ENCODE results near the gene BANP.
"Not testable (repeated sequence)": the region's sequence is repeated elsewhere in the genome, so short reads cannot be mapped to it uniquely, and the experiment has no call there.

Gene BANP

DNA sequence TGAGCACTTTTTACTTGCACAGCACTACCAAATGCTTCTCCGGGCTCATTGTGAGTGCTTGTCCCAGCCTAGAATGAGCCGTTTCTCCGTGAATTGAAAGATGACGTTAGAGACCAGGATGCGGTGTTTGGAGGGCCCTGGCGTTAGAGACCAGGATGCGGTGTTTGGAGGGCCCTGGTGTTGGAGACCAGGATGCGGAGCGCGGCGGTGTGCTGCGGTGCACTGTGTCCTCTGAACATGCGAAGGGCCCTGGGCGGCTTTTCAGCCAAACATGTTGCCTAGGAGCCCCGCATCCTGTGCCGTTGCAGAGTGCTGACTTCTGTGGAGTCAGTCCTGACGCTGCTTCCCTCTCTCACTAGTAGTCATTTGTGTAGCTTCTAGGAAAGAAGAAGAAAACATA, 42.7 kb downstream of the BANP start:
- DNase-seq (ENCODE audit: low read depth in 2 of 2) = no peak

DNA sequence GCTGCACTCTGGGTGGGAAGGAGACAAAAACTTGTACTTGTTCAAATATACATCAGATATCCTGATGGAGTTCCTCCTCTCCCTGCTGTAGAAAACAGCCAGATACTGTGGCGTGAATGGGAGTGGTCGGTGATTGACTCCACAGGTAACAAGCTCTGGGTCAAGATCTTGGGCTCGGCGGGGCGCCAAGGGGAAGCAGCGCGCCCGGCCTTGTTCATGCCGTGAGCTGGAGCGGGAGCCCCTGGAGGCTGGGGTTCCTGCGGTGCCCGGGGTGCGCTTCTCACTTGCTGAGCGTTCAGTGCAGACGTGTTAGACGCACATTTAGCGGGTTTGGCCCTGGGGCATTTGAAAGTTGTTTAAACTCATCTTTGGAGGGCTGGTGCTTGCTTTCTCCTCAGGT, 44.4 kb downstream of the BANP start:
- no peak for DNase-seq (ENCODE audit: low read depth in 2 of 2)

DNA sequence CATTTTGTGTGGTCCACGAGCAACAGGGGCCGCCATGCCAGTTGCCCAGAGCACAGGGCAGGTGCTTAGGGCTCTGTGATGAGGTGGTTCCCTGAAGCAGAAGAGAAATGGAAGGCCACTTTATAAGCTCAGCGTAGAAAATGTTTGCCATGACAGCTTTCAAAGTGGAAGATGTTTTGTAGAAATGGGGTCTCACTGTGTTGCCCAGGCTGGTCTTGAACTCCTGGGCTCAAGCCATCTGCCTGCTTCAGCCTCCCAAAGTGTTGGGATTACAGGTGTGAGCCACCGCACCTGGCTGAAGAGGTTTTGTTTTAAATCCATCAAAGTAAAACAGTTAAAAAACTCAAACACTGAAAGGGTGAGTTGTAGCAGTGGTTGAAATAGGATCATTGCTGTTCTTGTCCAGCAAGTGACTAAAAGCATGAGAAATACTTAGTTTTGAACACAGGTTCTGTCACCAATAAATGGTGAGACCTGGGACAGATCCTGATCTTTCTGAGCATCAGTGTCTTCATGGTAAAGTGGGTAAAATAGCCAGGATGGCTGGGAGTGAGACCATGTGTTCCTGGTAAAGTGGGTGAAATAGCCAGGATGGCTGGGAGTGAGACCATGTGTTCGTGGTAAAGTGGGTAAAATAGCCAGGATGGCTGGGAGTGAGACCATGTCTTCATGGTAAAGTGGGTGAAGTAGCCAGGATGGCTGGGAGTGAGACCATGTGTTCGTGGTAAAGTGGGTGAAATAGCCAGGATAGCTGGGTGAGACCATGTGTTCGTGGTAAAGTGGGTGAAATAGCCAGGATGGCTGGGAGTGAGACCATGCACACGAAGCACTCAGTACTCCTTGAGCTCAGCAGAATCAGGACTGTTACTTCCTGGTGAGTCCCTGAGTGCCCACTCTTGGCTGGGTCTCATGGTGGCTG, 46.0 kb downstream of the BANP start:
- DNase-seq (ENCODE audit: low read depth in 2 of 2) = no peak

DNA sequence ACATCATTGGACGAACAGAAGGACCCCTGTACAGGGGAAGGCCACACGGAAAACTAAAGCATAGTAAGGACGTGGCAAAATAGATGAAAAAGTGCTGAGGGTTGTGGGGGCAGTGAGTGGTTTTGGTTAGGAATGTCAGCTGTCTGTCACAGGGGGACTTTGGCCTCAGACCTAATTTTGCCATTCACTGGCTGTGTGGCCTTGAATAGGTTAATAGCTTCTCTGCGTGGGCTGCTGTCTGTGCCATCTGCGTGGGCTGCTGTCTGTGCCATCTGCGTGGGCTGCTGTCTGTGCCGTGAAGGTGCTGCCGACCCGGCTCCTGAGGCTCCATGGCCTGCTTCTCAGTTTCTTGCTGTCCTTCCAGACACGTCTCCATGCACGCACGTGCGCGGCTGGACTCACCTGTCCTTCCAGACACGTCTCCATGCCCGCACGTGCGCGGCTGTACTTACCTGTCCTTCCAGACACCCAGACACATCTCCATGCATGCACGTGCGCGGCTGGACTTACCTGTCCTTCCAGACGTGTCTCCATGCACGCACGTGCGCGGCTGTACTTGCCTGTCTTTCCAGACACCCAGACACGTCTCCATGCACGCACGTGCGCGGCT, 47.1 kb downstream of the BANP start:
- not testable (repeated sequence) for DNase-seq (ENCODE audit: low read depth in 2 of 2)

DNA sequence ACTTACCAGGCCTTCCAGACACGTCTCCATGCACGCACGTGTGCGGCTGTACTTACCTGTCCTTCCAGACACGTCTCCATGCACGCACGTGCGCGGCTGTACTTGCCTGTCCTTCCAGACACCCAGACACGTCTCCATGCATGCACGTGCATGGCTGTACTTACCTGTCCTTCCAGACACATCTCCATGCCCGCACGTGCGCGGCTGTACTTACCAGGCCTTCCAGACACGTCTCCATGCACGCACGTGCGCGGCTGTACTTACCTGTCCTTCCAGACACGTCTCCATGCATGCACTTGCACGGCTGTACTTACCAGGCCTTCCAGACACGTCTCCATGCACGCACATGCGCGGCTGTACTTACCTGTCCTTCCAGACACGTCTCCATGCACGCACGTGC, 47.8 kb downstream of the BANP start:
- DNase-seq (ENCODE audit: low read depth in 2 of 2) = not testable (repeated sequence)

DNA sequence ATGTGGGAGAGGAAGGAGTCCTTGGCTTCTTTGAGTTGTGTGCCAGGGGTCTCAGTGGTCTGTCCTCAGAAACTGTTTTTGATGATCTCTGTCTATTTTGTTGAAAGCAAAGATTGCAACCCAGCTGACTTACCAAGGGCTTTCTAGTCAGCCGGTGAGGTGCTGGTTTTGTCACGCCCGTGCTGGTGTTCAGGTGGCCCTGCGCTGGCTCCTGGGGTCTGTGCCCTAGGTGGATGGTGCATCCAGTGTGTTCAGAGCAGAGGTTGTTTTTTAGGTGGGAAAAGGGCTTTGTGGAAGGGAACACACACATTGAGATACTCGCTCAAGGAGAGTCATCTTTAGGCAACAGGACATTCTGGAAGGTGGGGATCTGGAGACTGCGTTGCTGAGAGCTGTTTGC, 51.0 kb downstream of the BANP start:
- DNase-seq (ENCODE audit: low read depth in 2 of 2) = no peak

DNA sequence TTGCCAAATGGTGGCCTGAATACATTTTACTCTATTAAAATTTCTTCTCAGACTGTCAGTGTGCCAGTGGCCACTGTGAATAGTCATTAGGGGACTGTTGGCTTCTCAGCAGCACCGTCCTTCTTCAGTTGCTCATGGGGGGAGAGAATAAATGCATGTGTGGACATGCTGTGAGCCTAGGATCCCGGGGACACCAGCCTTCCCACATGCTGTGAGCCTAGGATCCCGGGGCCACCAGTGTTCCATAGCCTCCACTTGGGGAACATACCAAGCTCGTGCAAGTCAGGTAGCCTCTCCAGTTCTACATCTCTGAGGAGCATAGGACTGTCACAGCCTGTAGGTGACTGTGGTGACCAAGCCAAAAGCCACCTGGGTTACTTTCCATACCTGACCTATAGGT, 51.5 kb downstream of the BANP start:
- DNase-seq (ENCODE audit: low read depth in 2 of 2) = no peak

DNA sequence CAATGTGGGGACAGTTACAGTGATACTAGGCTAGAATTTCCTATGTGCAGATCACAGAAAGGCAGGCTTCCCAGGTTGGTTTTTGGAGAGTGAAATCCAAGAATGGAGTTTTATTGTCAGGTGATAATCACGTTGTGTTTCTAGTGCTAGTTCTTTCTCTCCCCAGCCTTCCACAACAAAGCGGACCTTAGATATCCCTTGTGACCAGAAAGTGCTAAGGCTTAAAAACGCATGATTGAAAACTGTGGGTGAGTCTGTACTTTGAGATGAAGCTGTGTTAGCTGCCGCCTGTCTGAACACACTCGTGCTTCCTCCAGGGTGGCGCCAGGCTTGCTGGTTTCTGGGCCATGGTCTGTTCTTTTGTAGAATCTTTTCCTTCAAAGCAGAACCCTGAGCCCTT, 52.1 kb downstream of the BANP start:
- no peak for DNase-seq (ENCODE audit: low read depth in 2 of 2)

DNA sequence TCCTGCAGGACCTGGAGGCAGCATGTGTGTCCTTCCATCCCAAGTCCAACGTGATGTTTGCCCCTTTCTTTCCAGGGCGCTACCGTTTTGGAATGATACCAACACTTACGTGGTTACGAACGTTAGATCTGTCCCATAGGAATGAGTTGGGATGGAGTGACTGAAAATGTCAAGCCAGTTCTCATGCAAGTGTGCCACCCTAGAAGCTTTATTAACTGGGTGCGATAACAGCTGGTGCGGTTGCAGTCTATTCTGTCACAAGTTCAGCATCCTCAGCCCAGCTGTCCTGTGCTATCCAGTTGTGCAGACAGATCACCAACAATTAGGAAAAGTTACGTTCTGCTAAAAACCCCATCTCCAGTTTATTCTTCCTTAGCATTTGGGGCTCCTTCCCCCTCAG, 52.5 kb downstream of the BANP start:
- DNase-seq (ENCODE audit: low read depth in 2 of 2) = no peak

DNA sequence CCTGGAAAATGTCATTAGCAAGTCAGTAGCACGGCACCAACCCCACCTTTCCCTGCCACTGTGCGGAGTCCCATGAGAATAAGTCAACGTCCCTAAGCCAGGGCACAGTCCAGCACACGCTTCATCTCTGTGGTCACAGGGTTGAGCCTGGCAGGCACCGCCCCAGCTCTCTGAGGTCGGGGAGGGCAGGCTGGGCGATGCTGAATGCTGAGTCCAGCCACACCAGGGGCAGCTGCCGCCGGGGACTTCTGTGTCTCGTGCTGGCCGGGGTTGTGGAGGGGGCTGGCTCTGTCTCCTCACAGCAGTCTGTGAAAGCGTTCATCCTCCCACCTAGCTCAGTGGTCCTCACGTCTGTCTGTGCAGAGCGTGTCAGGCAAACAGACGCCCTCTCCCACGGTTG, 53.2 kb downstream of the BANP start:
- DNase-seq (ENCODE audit: low read depth in 2 of 2) = no peak

DNA sequence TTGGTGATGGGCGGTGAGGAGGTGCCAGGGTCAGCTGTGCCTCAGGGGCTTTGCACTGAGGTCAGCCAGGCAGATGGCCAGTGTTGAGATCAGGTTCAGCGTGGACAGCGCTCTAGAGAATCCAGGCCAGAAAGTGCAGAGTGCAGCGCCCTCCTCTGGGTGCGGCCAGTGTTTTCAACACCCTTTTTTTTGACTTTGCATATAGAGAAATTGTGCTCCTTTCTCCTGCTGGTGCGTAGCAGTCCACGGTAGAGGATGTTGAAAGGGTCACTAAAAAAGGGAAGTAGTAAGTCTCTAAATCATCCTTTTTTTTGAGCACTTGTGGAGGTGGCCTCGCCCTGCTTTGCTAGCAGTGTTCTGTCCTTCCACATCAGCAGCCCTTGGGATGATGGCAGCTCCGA, 53.9 kb downstream of the BANP start:
- no peak for DNase-seq (ENCODE audit: low read depth in 2 of 2)

DNA sequence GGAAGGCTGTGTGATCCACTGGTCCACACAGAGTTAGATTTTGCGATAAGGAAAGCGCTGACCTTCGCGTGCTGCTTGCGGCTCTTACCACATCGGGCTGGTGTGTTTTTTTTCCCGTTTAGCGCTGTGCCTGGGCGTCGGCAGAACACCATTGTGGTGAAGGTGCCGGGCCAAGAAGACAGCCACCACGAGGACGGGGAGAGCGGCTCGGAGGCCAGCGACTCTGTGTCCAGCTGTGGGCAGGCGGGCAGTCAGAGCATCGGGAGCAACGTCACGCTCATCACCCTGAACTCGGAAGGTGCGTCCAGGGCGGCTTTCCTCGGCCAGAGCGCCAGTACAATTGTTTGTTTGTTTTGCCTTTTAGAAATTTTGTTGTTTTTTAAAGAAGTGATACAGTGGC, 54.7 kb downstream of the BANP start:
- DNase-seq (ENCODE audit: low read depth in 2 of 2) = no peak

DNA sequence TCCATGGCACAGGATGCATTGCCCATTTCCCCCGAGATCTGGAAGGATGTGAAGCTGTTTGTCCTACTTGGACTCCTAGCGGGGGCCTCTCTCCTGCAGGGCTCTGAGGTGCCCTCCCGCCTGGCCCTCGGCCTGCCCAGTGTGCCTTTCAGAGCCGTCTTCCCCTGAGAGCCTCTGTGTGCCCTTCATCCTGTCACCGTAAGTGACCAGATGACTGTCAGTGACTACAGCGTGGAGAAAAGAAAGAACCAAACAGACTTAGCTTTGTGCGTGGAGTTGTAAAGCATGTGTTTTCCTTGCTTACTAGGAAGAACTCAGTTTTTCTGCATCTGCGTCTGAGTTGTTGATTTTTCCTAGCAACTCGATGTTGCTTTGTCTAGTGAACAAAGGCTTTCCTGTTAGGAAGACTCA, 56.1 kb downstream of the BANP start:
- no peak for DNase-seq (ENCODE audit: low read depth in 2 of 2)

DNA sequence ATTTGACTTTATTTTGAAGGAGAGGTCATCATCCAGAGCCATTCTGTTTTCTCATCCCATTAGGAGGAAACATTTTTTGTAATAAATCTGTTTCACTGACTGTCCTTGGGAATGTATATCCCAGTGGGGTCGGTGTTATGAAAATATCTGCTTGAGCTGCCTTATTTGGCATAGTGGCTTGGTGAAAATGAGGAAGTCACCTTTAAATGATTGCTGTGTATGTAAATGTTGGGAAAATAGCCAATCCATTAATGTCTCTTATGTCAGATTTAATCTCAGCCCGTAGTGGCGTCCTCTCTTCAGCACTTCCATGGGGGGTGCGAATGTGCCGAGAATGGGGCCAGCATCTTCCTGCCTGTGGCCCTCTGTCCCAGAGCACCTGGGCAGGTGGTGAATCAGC, 57.6 kb downstream of the BANP start:
- DNase-seq (ENCODE audit: low read depth in 2 of 2) = no peak

DNA sequence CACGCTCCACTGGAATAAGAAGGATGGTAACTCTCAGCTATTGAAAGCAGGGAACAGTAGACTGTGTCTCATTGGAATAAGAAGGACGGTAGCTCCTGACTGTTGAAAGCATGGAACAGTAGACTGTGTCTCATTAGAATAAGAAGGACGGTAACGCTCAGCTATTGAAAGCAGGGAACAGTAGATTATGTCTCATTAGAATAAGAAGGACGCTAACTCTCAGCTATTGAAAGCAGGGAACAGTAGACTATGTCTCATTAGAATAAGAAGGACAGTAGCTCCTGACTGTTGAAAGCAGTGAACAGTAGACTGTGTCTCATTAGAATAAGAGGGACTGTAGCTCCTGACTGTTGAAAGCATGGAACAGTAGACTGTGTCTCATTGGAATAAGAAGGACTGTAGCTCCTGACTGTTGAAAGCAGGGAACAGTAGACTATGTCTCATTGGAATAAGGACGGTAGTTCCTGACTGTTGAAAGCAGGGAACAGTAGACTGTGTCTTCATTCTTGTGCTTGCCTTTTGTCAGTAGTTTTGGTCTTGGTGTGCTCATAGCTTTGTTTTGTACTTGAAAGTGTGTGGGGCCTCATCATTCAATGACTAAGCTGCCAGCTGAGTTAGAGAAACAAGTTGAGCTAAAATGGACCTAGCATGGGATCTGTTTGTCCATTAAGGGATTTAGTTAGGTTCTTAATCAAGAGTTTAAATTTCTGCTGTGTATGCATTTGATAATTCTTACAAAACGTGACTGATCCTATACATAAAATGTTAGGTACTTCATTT, 58.5 kb downstream of the BANP start:
- DNase-seq (ENCODE audit: low read depth in 2 of 2) = no peak

DNA sequence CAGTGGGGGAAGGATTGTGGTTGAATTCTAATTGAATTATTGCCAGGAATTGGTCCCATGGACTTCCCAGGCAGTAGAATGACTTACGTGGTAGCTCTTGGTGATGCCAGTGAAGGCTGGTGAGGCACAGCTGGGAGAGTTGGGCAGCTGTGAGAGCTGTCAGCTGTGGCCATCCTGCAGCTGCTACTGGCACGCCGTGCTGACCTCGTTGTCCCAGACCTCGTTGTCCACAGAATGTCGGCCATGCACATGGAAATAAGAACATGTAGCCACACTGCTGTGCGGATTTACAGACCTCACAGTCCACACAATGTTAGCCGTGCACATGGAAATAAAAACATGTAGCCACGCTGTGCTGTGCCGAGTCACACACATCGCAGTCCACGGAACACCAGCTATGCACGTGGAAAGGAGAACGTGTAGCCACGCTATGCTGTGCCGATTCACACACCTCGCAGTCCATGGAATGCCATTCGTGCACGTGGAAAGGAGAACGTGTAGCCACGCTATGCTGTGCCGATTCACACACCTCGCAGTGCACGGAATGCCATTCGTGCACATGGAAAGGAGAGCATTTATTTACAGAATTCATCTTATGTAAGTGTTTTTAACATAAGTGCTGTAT, 59.2 kb downstream of the BANP start:
- no peak for DNase-seq (ENCODE audit: low read depth in 2 of 2)

DNA sequence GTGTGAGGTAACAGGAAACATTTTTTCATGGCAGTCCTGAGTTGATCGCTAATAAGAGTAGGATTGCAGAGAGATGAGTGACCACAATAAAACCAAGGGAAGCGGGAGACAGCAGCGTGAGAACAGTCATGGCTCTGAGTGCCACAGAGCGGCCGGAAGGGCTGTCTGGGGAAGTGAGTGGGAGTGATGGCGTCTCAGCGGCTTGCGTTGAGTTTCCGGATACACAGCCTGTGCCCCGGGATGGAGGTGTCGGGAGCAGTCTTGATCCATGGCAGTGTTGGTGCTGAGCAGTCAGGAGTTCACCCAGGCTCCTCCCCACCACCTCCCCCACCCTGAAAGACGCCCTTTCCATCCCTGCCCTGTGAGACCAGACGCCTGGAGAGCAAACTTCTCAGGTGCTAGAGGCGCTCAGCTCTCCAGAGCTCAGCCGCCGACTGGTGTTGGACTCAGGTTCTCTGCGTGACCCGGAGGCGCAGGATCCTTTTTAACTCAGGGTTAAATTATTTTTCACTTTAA, 59.8 kb downstream of the BANP start:
- DNase-seq (ENCODE audit: low read depth in 2 of 2) = no peak

DNA sequence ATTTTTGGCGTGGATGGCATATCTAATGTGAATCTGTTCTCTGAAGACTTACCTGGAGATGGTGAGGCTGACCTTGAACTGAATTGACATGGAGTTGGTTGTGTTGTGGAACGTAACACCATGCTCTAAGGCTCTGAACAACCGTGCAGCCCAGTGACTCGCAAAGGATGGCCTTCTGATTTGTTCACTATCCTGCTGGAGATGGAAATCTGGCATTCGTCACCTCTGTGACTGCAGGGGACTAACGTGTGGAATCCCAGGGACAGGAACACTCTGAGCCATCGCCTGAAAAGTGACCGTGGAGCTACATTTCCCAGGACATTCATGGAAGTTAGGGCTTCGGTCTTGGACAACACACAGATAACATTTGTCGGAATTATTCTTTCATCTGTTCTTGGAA, 61.1 kb downstream of the BANP start:
- no peak for DNase-seq (ENCODE audit: low read depth in 2 of 2)

DNA sequence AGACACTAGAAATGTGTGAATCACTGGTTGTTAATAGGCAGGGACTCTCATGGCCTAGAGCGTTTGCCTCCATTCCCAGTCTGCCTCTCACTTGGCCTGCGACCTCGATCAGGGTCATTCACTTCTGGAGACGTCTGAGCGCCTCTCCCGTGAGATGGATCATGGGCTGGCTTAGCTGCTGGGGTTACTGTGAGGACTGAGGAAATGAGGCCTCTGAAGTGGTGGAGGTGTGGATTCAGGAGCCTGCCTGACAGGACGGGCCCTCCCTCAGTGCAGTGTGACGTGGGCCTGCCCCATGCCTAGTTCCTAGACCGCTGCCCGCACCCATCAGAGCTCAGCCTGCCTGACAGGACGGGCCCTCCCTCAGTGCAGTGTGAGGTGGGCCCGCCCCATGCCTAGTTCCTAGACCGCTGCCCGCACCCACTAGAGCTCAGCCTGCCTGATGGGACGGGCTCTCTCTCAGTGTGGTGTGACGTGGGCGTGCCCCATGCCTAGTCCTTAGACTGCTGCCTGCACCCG, 61.9 kb downstream of the BANP start:
- no peak for DNase-seq (ENCODE audit: low read depth in 2 of 2)

DNA sequence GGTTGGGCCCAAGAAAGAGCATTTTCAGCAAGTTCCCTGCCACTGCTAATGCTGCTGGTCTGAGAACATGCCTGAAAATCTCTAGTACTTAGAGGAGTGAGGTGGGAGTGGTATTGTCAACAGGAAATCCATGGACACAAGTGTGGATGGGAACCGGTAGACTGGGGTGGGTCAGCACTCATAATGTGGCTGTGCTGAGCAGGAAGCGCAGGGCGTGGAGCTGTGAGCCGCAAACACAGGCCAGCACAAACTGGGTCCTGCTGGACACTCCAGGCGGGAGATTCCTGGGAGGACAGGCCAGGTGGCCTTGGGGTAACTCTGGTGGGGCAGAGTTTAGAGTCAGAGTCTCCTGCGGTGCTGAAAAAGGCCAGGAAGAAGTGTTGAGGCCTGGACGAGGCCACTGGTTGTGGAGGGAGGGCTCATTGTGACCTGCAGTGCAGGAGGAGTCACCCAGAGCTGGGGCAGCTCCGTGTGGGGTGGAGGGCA, 62.6 kb downstream of the BANP start:
- DNase-seq (ENCODE audit: low read depth in 2 of 2) = no peak

DNA sequence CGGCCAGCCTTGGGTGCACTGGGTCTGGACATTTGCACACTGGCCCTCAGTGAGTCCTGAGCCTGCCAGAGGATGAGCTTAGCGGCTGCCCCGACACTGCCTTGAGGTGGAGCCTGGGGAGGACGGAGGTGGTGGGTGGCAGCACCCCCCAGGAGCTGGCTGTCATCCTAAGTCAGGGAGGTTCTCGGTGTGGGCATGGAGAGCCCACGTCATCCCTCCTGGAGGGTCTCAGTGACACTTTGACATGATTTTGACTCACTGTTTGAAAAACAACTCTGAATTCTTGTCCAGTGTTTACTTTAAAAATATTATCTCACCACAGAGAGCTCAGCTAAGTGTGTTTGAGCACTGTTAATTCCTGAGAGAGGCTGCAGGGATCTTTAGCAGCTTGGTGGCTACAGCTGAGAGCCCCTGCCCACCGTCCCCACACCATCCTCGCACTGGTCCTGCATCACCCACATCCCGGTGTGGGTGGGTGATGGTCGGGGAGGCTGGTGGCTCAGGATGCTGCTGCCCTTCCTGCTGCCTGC, 63.1 kb downstream of the BANP start:
- no peak for DNase-seq (ENCODE audit: low read depth in 2 of 2)

All from stimulated activated CD8-positive, alpha-beta memory T cell treated with anti-CD3 and anti-CD28 coated beads, Interleukin-7, amount 100 ng/mL, for 4 hours (primary cell).